OCI-LY3 (cell line): ENCODE results near the gene POTEM.
"Not testable (repeated sequence)": the region's sequence is repeated elsewhere in the genome, so short reads cannot be mapped to it uniquely, and the experiment has no call there.

Experiments used
- EZH2phosphoT487 ChIP-seq: fragments of 200-600 bp; shearing (Covaris generic); IDR thresholded peaks from 2 replicates; pipeline ENCODE4 v1.6.1; 2018; ENCODE audit warnings: antibody characterized with exemption, mixed run types, low read depth
- TF ChIP-seq, protein P1 (sequence below): fragments of 200-600, 300-600 bp; sonication (generic); IDR thresholded peaks from 2 replicates; pipeline ENCODE4 v1.5.1; 2014; ENCODE audit warnings: antibody characterized with exemption, low read length, low read depth

DNA sequence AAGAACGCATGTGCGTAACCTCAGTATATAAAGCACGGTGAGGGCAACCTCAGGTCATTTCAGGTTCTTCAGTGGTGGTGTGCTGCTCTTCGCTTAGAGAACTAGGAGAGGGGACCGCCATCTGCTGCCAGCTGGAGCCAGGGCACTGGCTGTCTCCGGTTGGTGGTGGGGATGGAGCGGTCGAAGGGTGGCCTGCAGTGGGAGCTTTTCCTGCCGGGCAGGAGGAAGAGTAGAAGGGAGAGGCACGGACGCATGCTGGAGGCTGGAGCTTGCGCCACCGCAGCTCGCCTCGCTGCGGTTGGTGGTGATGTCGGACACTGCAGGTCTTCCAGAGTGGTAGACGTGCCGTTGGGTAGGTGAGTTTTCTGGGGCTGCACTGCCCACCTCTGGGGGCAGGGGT, 47.2 kb upstream of the POTEM start:
- TF ChIP-seq, protein P1, sequence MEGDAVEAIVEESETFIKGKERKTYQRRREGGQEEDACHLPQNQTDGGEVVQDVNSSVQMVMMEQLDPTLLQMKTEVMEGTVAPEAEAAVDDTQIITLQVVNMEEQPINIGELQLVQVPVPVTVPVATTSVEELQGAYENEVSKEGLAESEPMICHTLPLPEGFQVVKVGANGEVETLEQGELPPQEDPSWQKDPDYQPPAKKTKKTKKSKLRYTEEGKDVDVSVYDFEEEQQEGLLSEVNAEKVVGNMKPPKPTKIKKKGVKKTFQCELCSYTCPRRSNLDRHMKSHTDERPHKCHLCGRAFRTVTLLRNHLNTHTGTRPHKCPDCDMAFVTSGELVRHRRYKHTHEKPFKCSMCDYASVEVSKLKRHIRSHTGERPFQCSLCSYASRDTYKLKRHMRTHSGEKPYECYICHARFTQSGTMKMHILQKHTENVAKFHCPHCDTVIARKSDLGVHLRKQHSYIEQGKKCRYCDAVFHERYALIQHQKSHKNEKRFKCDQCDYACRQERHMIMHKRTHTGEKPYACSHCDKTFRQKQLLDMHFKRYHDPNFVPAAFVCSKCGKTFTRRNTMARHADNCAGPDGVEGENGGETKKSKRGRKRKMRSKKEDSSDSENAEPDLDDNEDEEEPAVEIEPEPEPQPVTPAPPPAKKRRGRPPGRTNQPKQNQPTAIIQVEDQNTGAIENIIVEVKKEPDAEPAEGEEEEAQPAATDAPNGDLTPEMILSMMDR: not testable (repeated sequence)
- not testable (repeated sequence) for TF ChIP-seq EZH2phosphoT487
